Astrocyte of the spinal cord (primary cell): Measurements from ENCODE around the gene CEP152.

Source experiments
- DNase-seq: peaks from one replicate; pipeline ENCODE4 v3.0.0; 2011; ENCODE audit warnings: low read depth, low spot score
- H3K4me3 ChIP-seq: 2 replicates; pipeline ENCODE4 v1.5.1; 2011; ENCODE audit warnings: low read depth, mild to moderate bottlenecking, low read length, moderate library complexity
- CTCF ChIP-seq: IDR thresholded peaks from 2 replicates; pipeline ENCODE4 v1.5.1; 2012; ENCODE audit warnings: low read depth, mild to moderate bottlenecking, low read length, inconsistent platforms
- in situ Hi-C: cut with HindIII; loops from 2 replicates; pipeline ENCODE4 v1.10.0; 2017; ENCODE audit warnings: low sequenced_read_pairs

CEP152 gene

DNA sequence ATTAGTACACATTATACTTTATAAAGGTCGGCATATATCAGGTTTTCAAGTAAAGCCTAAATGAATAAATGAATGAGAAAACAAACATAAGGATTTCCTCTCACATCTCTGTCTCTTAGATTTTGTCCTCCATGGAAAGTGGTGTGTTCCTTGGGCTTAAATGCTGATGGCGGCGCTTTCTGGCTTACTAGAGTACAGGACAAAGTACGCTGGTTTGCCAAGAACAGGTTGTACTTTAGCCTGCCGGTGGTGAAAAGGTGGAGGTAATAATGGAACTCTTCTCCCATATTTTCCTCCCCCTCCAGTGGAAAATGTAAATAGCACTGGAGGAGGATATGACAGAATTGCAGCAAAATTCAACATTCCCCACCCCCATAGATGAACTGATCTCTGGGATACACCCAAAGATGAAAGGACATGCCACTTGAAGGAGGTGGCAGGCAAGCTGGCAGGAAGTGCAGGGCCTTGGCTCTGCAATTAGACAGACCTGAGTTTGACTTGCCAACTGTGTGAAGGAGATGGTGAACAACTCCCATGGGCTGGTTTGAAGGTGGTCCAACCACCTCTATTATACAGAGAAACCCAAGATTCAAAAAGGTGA lies 29.3 kb downstream of the CEP152 start:
- no peak overlapping the region for H3K4me3 ChIP-seq
- in situ Hi-C loops: no loop called here
- no peak for TF ChIP-seq CTCF
- DNase-seq: no peak

DNA sequence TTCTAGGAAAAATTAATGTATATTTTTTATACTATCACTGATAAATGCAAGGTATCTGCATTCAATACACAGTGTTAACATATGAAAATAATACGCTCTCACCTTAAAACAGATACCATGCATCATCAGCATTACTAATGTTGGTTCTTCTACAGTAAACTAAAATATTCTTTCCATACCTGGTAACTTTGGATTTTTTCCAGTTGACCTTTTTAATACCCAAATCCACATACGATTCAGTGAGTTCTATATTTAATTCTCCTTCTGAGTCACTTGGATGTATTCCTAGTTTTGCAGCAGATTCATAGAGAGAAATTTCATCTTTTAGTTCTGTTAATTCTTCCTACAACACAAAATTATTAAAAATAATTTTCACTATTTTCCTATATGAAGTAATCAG lies 29.9 kb downstream of the CEP152 start:
- in situ Hi-C loops: no loop called here
- H3K4me3 ChIP-seq: no peak overlapping the region
- DNase-seq: no peak
- TF ChIP-seq CTCF: no peak

DNA sequence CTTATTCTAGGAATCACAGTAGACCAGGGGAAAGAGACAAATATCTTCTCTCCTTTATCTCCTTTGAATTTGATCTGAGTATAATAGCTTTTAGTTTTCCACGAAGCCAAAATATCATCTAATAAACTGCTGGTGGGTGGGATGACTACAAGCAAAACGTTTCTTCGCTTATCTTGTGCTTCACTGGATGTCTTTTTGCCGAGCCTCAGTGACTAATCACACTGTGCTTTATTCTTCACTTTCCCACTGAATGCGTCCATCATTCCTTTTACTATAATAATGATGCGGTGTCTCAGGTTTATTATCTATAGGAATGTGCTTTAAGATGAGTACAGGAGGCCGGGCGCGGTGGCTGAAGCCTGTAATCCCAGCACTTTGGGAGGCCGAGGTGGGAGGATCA lies 32.5 kb downstream of the CEP152 start:
- no peak for TF ChIP-seq CTCF
- DNase-seq: no peak
- in situ Hi-C loops: no loop called here
- no peak overlapping the region for H3K4me3 ChIP-seq

GRCh38 chr15:48777645-48778330 lies 33.1 kb downstream of the CEP152 start:
- DNase-seq: peak; percentile 79
- no peak for TF ChIP-seq CTCF
- no peak overlapping the region for H3K4me3 ChIP-seq
- in situ Hi-C loops: no loop called here

DNA sequence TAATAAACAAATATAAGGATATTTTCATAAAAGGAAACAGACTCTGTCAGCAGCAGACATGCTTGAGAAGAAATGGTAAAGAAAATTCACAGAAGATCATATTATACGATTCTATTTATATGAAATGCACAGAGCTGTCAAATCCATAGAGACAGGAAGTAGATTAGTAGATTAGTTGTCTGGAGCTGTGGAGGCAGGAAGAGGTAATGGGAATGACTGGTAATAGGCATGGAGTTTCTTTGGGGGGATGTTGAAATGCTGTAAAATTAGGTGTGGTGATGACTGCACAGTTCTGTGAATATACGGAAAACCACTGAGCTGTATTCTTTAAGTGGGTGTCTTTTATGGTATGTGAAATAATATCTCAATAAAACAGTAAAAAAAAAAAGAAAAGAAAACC lies 35.3 kb downstream of the CEP152 start:
- no peak overlapping the region for H3K4me3 ChIP-seq
- DNase-seq: no peak
- in situ Hi-C loops: no loop called here
- TF ChIP-seq CTCF: no peak

DNA sequence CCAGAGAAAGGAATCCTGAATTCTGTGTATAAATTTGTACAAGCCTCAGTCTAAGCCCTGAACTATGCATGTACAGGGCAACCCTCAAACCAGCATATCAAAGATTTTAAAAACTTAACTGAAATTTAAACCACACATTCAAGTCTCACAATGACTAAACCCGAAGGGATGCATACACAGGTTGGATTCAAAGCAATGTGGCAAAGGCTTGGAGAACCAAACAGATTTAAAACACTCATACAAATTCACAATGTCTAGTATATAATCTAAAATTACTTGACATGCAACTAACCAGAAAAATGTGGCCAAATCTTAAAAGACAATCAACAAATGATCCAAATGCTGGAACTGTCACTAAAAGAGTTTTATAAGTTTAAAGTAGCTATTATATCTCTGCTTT lies 36.4 kb downstream of the CEP152 start:
- in situ Hi-C loops: no loop called here
- DNase-seq: peak; percentile 40
- TF ChIP-seq CTCF: no peak

More for the DNA sequence above, 36.4 kb downstream of the CEP152 start:
- H3K4me3 ChIP-seq: no peak overlapping the region
